ENCODE measurements around the gene STOML2.

The STOML2 gene

DNA sequence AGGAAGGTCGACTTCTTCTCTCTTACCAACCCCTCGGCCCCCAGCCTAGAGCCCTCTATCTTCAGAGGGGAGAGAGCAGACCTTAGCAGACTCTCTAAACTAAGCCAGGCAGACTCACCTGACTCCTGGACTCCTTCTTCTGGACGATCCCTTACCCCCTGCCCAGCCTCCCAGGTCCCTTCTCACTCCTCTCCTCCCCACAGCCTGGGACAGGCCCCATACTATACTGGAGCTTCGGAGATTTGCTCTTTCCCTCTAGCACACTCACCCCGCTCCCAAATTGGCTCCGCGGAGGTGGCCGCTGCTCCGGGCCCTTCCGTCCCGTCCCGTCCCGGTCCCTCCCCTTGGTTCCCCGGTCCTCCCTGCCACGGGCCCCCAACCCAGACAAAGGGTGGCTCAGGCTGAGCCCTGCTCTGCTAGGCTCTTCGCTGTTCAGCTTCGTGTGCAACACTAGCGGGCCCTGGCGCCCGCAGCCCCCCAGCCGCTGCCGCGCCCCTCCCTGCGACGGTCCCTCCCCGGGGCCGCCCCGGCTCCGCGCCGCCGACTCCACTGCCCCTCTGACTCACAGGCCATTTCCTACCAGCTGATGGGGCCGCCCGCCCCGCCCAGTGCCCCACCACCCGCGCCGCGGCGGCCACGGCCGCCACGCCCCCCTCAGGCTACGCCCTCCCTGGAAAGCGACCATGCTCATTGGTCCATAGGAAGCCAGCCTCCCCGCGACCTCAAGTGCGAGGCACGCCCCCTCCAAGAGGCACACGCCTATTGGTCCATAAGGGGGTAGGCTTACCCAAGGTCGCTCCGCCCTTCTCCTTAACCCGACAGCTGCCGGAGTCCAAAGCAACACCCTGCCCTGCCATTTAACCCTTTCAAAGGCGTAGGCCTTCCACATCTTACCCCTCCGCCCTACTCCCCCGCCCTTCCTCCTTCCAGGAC is 8.3 kb upstream of the STOML2 start (continued):
- TF ChIP-seq ZNF626 (tag by site-specific recombination; IDR thresholded peaks at IDR 0.05) (no peak), ZNF324 (tag by site-specific recombination; IDR thresholded peaks at IDR 0.05) (no peak), SCRT1 (tag by site-specific recombination; IDR thresholded peaks at IDR 0.05; ENCODE audit: borderline replicate concordance) (no peak), ZNF350 (tag by site-specific recombination; IDR thresholded peaks at IDR 0.05) (no peak), ZNF335 (tag by site-specific recombination; conservative IDR thresholded peaks at IDR 0.05) (peak; percentile 66), KLF10 (tag by site-specific recombination; IDR thresholded peaks at IDR 0.05) (peak; percentile 98), GLIS1 (tag by site-specific recombination; IDR thresholded peaks at IDR 0.05) (peak; percentile 71), ZNF138 (tag by site-specific recombination; IDR thresholded peaks at IDR 0.05; ENCODE audit: borderline replicate concordance) (no peak), ZBTB48 (tag by site-specific recombination; IDR thresholded peaks at IDR 0.05) (peak; percentile 98), KLF8 (tag by site-specific recombination; IDR thresholded peaks at IDR 0.05) (peak; percentile 69), ZNF169 (tag by site-specific recombination; IDR thresholded peaks at IDR 0.05) (no peak), ZNF366 (tag by site-specific recombination; conservative IDR thresholded peaks at IDR 0.05) (no peak), SP3 (tag by site-specific recombination; IDR thresholded peaks at IDR 0.05) (peak; percentile 85), ZFP41 (tag by site-specific recombination; IDR thresholded peaks at IDR 0.05; ENCODE audit: borderline replicate concordance) (no peak), ZNF837 (tag by site-specific recombination; IDR thresholded peaks at IDR 0.05) (no peak), ZFP69B (tag by site-specific recombination; IDR thresholded peaks at IDR 0.05) (no peak), ZNF585B (tag by site-specific recombination; IDR thresholded peaks at IDR 0.05) (no peak), WT1 (tag by site-specific recombination; IDR thresholded peaks at IDR 0.05) (no peak), KLF9 (tag by site-specific recombination; IDR thresholded peaks at IDR 0.05; ENCODE audit: low read depth) (peak; percentile 88), ZNF341 (tag by site-specific recombination; IDR thresholded peaks at IDR 0.05; ENCODE audit: low read depth) (peak; percentile 41)
- TF ChIP-seq, protein P1, sequence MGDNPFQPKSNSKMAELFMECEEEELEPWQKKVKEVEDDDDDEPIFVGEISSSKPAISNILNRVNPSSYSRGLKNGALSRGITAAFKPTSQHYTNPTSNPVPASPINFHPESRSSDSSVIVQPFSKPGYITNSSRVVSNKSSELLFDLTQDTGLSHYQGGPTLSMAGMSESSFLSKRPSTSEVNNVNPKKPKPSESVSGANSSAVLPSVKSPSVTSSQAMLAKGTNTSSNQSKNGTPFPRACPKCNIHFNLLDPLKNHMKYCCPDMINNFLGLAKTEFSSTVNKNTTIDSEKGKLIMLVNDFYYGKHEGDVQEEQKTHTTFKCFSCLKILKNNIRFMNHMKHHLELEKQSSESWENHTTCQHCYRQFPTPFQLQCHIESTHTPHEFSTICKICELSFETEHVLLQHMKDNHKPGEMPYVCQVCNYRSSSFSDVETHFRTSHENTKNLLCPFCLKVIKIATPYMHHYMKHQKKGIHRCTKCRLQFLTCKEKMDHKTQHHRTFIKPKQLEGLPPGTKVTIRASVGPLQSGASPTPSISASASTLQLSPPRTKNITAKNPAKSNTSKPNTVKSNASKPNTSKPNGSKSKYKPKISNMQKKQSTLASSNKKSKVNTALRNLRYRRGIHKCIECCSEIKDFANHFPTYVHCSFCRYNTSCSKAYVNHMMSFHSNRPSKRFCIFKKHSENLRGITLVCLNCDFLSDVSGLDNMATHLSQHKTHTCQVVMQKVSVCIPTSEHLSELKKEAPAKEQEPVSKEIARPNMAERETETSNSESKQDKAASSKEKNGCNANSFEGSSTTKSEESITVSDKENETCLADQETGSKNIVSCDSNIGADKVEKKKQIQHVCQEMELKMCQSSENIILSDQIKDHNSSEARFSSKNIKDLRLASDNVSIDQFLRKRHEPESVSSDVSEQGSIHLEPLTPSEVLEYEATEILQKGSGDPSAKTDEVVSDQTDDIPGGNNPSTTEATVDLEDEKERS (tag by site-specific recombination; IDR thresholded peaks at IDR 0.05), result no peak
- TF ChIP-seq, protein P2, sequence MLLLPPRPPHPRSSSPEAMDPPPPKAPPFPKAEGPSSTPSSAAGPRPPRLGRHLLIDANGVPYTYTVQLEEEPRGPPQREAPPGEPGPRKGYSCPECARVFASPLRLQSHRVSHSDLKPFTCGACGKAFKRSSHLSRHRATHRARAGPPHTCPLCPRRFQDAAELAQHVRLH (tag by site-specific recombination; IDR thresholded peaks at IDR 0.05), result peak; percentile 98

DNA sequence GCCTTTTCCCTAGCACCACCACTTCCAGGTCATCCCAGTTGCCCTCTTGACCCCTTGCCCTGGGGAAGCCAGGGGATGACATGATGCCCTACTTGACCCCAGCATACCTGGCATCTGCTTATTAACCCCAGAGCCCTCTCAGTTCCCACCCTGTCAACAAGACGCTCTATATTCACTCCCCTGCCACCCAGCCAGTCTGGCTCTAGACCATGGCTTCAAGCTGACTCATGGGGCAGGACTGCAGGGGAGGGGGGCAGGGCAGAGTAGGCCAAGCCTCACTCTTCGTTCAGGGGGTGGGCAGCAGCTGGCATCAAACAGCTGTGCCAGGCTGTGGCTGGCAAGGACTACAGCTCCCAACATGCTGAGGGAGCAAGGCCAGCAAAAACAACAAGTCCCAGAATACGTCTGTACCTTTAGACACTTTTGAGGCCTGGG is 7.4 kb upstream of the STOML2 start:
- ChIA-PET POLR2A (interaction anchor here (1.3 to 2.5 kb wide), 4 partner anchors 8 to 52 kb away, joined by 3 to 23 read pairs (median 11); partner anchors contain the start of genes PIGO, STOML2, UNC13B and VCP), CTCF (interaction anchor here (0.7 to 1.3 kb wide), 5 partner anchors 8 to 444 kb away, joined by 3 to 8 read pairs (median 4); partner anchors contain the start of genes PIGO and STOML2)
- TF ChIP-seq ZNF266 (tag by site-specific recombination; IDR thresholded peaks at IDR 0.05; ENCODE audit: low read depth) (no peak), ZSCAN16 (tag by site-specific recombination; IDR thresholded peaks at IDR 0.05) (no peak), ZNF76 (tag by site-specific recombination; IDR thresholded peaks at IDR 0.05; ENCODE audit: borderline replicate concordance, low read depth) (peak; percentile 41; the same call in 1 of the 2 replicates)
- TF ChIP-seq, protein P3, sequence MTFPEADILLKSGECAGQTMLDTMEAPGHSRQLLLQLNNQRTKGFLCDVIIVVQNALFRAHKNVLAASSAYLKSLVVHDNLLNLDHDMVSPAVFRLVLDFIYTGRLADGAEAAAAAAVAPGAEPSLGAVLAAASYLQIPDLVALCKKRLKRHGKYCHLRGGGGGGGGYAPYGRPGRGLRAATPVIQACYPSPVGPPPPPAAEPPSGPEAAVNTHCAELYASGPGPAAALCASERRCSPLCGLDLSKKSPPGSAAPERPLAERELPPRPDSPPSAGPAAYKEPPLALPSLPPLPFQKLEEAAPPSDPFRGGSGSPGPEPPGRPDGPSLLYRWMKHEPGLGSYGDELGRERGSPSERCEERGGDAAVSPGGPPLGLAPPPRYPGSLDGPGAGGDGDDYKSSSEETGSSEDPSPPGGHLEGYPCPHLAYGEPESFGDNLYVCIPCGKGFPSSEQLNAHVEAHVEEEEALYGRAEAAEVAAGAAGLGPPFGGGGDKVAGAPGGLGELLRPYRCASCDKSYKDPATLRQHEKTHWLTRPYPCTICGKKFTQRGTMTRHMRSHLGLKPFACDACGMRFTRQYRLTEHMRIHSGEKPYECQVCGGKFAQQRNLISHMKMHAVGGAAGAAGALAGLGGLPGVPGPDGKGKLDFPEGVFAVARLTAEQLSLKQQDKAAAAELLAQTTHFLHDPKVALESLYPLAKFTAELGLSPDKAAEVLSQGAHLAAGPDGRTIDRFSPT (tag by site-specific recombination; IDR thresholded peaks at IDR 0.05), result 0 out of 2 replicates have a peak, but pooled peaks have one; percentile 53
- H3K4me3 ChIP-seq (ENCODE audit: low read depth, low read length), result no peak overlapping the region
- H3K36me3 ChIP-seq (ENCODE audit: control insufficient read depth in 2 of 2, insufficient read depth in 1 of 2, low read length in 2 of 2), result peaks cover 0 to 32% of the 10 kb centered on the region in 2 experiments; a peak in 1 of 3 replicates
- H3K4me1 ChIP-seq (ENCODE audit: control insufficient read depth, insufficient read depth, low read length), result peaks cover 13% of the 10 kb centered on the region
- no peaks in the 10 kb centered on the region for H3K9me3 ChIP-seq (ENCODE audit: control insufficient read depth, insufficient read depth, low read depth, low read length)
- no peak overlapping the region for H3K27ac ChIP-seq (ENCODE audit: extremely low read depth, low read depth, low read length)
